KMS-11 (cell line): Measurements from ENCODE around the gene CNTN5.

Experiments used
- H2AFZ ChIP-seq: fragments of 200-600 bp; sonication (generic); 2 replicates; pipeline ENCODE4 v1.6.1; 2016; ENCODE audit warnings: antibody characterized with exemption, mixed run types, low read depth
- H3K27ac ChIP-seq: fragments of 200-600 bp; sonication (generic); 2 replicates; pipeline ENCODE4 v1.6.1; 2016; ENCODE audit warnings: mild to moderate bottlenecking, mixed run types
- H3K27me3 ChIP-seq: fragments of 200-600 bp; sonication (generic); 2 replicates; pipeline ENCODE4 v1.6.1; 2017; ENCODE audit warnings: mild to moderate bottlenecking, low read depth, mixed run types, moderate library complexity; ENCODE audit not compliant: insufficient read depth
- H3K36me3 ChIP-seq: fragments of 200-600 bp; sonication (generic); 2 replicates; pipeline ENCODE4 v1.6.1; 2017; ENCODE audit warnings: mild to moderate bottlenecking, mixed run types; ENCODE audit not compliant: insufficient read depth
- H3K4me1 ChIP-seq: fragments of 200-600 bp; sonication (generic); 2 replicates; pipeline ENCODE4 v1.6.1; 2016; ENCODE audit warnings: mild to moderate bottlenecking, low read depth, mixed run types; ENCODE audit not compliant: poor library complexity, severe bottlenecking
- H3K4me2 ChIP-seq: fragments of 200-600 bp; sonication (generic); 2 replicates; pipeline ENCODE4 v1.7.0; 2016; ENCODE audit warnings: mild to moderate bottlenecking, mixed run types
- H3K4me3 ChIP-seq: fragments of 200-600 bp; sonication (generic); IDR thresholded peaks from 2 replicates; pipeline ENCODE4 v1.6.1; 2017; ENCODE audit warnings: low read depth, low read length, mixed read lengths; ENCODE audit not compliant: insufficient read depth
- H3K79me2 ChIP-seq: fragments of 200-600 bp; sonication (generic); 2 replicates; pipeline ENCODE4 v1.6.1; 2016; ENCODE audit warnings: low read depth, mixed run types; ENCODE audit not compliant: insufficient read depth
- H3K9ac ChIP-seq: fragments of 200-600 bp; sonication (generic); 2 replicates; pipeline ENCODE4 v1.6.1; 2016; ENCODE audit warnings: mild to moderate bottlenecking, mixed run types
- H4K20me1 ChIP-seq: fragments of 200-600 bp; sonication (generic); 2 replicates; pipeline ENCODE4 v1.6.1; 2016; ENCODE audit warnings: mild to moderate bottlenecking, mixed run types; ENCODE audit not compliant: insufficient read depth
- TF ChIP-seq, protein P1 (sequence below): fragments of 200-600 bp; sonication (generic); conservative IDR thresholded peaks from 2 replicates; pipeline ENCODE4 v1.6.1; 2017; ENCODE audit warnings: low read depth, mild to moderate bottlenecking, antibody characterized with exemption, low read length, moderate library complexity, mixed read lengths

CNTN5 gene

DNA sequence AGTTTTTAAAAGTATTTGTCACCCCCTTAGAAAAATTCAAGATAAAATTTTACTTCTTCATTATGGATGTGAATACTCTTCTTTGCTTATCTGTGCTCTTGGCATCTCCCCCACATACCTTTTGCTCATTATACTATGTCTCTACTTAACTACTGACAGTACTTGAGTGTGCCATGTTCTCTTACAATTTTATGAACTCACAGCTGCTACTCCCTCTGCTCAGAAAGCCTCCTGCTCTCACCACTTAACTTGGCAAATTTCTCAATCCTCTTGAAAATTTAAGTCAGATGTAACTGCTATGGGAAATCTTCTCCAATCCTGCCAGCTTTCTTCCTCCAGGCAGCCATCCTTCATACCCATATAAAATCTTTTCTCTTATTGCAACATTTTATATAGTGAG is 163.4 kb downstream of the CNTN5 start:
- H4K20me1 ChIP-seq, result no peaks in the 10 kb centered on the region
- TF ChIP-seq, protein P1, sequence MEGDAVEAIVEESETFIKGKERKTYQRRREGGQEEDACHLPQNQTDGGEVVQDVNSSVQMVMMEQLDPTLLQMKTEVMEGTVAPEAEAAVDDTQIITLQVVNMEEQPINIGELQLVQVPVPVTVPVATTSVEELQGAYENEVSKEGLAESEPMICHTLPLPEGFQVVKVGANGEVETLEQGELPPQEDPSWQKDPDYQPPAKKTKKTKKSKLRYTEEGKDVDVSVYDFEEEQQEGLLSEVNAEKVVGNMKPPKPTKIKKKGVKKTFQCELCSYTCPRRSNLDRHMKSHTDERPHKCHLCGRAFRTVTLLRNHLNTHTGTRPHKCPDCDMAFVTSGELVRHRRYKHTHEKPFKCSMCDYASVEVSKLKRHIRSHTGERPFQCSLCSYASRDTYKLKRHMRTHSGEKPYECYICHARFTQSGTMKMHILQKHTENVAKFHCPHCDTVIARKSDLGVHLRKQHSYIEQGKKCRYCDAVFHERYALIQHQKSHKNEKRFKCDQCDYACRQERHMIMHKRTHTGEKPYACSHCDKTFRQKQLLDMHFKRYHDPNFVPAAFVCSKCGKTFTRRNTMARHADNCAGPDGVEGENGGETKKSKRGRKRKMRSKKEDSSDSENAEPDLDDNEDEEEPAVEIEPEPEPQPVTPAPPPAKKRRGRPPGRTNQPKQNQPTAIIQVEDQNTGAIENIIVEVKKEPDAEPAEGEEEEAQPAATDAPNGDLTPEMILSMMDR, result no peak
- H3K4me1 ChIP-seq, result peaks cover 9% of the 10 kb centered on the region

DNA sequence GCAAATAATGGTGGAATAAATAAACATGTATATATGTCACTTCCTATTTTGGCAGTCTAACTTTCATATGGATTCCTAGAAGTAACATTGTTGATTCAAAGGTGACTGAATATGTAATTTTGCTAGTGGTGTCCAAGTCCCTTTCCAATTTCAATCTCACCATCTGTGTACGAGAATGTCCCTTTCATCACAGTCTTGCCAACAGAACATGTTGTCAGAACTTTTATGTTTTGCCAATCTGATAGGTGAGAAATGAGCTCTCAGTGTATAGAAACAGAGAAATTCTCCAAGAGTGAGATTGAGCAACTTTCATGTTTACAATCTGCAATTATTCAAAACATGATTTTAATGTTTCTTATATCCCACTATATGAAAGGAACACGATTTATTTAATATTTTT is 167.5 kb downstream of the CNTN5 start:
- Histone ChIP-seq H4K20me1 (no peaks in the 10 kb centered on the region), H3K4me3 (no peak overlapping the region), H3K4me1 (no peaks in the 10 kb centered on the region), H3K79me2 (no peaks in the 10 kb centered on the region), H2AFZ (no peak overlapping the region), H3K27ac (no peak overlapping the region), H3K4me2 (no peak overlapping the region), H3K27me3 (no peaks in the 10 kb centered on the region), H3K36me3 (no peaks in the 10 kb centered on the region), H3K9ac (no peak overlapping the region)
- TF ChIP-seq, protein P1, result no peak

More for the DNA sequence above, 163.4 kb downstream of the CNTN5 start:
- H3K4me3 ChIP-seq, result no peak overlapping the region
- no peaks in the 10 kb centered on the region for H3K36me3 ChIP-seq
- H3K4me2 ChIP-seq, result no peak overlapping the region
- H3K79me2 ChIP-seq, result no peaks in the 10 kb centered on the region
- no peak overlapping the region for H3K9ac ChIP-seq
- no peak overlapping the region for H3K27ac ChIP-seq
- no peak overlapping the region for H2AFZ ChIP-seq
- no peaks in the 10 kb centered on the region for H3K27me3 ChIP-seq

DNA sequence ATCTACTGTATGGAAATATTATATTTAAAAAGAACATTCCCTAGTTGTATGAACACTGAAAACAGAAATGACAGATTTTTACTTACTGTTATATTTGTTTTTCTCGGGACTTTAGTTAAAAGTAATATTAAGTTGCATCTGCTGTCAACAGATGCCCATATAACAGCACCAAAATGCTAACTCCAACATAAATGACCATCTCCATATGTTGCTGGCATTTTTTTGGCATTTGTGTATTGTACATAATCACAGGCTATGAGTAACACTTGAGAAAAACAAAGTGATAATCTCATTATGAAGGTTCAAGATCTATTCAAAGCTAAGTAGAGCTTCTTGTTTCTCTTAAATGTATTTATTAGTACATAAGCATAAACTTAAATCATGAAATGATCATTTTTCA is 172.0 kb downstream of the CNTN5 start:
- Histone ChIP-seq H3K79me2 (no peaks in the 10 kb centered on the region), H3K4me1 (no peaks in the 10 kb centered on the region), H3K27me3 (no peaks in the 10 kb centered on the region), H3K36me3 (no peaks in the 10 kb centered on the region), H3K4me2 (no peak overlapping the region), H2AFZ (no peak overlapping the region), H4K20me1 (no peaks in the 10 kb centered on the region), H3K27ac (no peak overlapping the region), H3K4me3 (no peak overlapping the region), H3K9ac (no peak overlapping the region)
- TF ChIP-seq, protein P1, result no peak

DNA sequence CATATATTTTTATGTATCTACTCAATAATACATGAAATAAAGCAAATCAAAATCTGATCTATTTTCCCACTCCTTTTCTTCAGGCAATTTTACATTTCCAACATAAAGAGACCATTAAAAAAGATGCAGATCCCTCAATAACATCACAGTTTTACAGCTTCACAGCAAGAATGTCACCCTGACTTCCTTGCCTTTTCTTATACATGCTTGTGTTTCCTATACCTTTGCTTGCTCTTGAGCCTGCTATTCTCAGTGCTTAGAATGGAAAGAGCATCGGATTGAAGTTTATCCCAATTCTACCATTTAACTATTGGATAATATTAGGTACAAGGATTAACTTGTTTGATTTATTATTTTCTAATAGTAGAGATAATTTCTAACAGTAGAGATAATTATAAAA is 176.7 kb downstream of the CNTN5 start:
- Histone ChIP-seq H3K9ac (no peak overlapping the region), H3K4me3 (no peak overlapping the region), H3K27ac (no peak overlapping the region), H3K4me1 (no peaks in the 10 kb centered on the region), H3K27me3 (no peaks in the 10 kb centered on the region), H4K20me1 (no peaks in the 10 kb centered on the region), H3K36me3 (no peaks in the 10 kb centered on the region), H3K79me2 (no peaks in the 10 kb centered on the region), H2AFZ (no peak overlapping the region), H3K4me2 (no peak overlapping the region)
- TF ChIP-seq, protein P1, result no peak
